B cell (primary cell): ENCODE results near the gene MOBP. TPM values are rescaled to one million over a fixed set of nuclear protein-coding genes. Genes with fewer than 3 reads are reported as not detected.
"Not testable (repeated sequence)": the region's sequence is repeated elsewhere in the genome, so short reads cannot be mapped to it uniquely, and the experiment has no call there.

Experiments used
- ATAC-seq: fragments of 200-7000 bp; cut with Tn5 transposase; one replicate; pipeline ENCODE4 v1.10.0; 2021; ENCODE audit warnings: low read depth, mild to moderate bottlenecking, moderate number of reproducible peaks, moderate library complexity
- CTCF ChIA-PET: fragments of 350-600 bp; sonication (Branson Sonifier 250); formaldehyde crosslinking; loops from one replicate; lab custom pipeline; 2021; ENCODE audit warnings: antibody characterized with exemption, inconsistent platforms; lab: Charles Lee
- POLR2A ChIA-PET: fragments of 350-600 bp; sonication (Branson Sonifier 250); formaldehyde crosslinking; loops from one replicate; lab custom pipeline; 2021; ENCODE audit warnings: antibody characterized with exemption; lab: Charles Lee
- DNase-seq: peaks from one replicate; pipeline ENCODE4 v3.0.0; 2013
- H2AFZ ChIP-seq: 2 replicates; pipeline ENCODE4 v1.6.1; 2012; ENCODE audit warnings: mild to moderate bottlenecking, low read depth, low read length; ENCODE audit not compliant: insufficient read depth, poor library complexity, severe bottlenecking
- H3K27ac ChIP-seq, 2 donors: 1 replicate in 1 of 2; 2 replicates in 1 of 2; pipeline ENCODE4 v1.5.1; 2012 to 2013; ENCODE audit warnings: low read length in 2 of 2, mild to moderate bottlenecking in 2 of 2, moderate library complexity in 1 of 2
- H3K27me3 ChIP-seq, 4 experiments: fragments of 200-600 bp in 1 of 4; sonication (generic) in 1 of 4; replicated peaks in 1 of 4; 1 replicate in 2 of 4; 2 replicates in 2 of 4; pipeline versions ENCODE4 v1.6.1 to v1.7.0; 2013 to 2016; ENCODE audit warnings: low read length in 3 of 4, mild to moderate bottlenecking in 2 of 4, mixed read lengths in 1 of 4, moderate library complexity in 1 of 4; ENCODE audit not compliant: insufficient read depth in 4 of 4, control insufficient read depth in 3 of 4; ENCODE audit errors: control extremely low read depth in 1 of 4
- H3K36me3 ChIP-seq, 2 experiments: replicated peaks in 1 of 2; 1 replicate in 1 of 2; 2 replicates in 1 of 2; pipeline versions ENCODE4 v1.6.1 to v1.7.1; 2013; ENCODE audit warnings: low read length in 1 of 2; ENCODE audit not compliant: insufficient read depth in 2 of 2, control insufficient read depth in 1 of 2; ENCODE audit errors: control extremely low read depth in 1 of 2, extremely low read depth in 1 of 2
- H3K4me1 ChIP-seq, 2 donors: fragments of 200-600 bp in 1 of 2; sonication (generic) in 1 of 2; 1 replicate in 1 of 2; 2 replicates in 1 of 2; pipeline versions ENCODE4 v1.5.1 to v1.6.1; 2013 to 2017; ENCODE audit warnings: low read length in 2 of 2; ENCODE audit not compliant: control insufficient read depth in 2 of 2, insufficient read depth in 2 of 2
- H3K4me2 ChIP-seq: replicated peaks from 2 replicates; pipeline ENCODE3; 2012; ENCODE audit warnings: mild to moderate bottlenecking, low read depth, low read length; ENCODE audit not compliant: poor library complexity, severe bottlenecking
- H3K4me3 ChIP-seq, 5 experiments: fragments of 200-600 bp in 1 of 5; sonication (generic) in 1 of 5; 1 replicate in 3 of 5; 2 replicates in 2 of 5; pipeline versions ENCODE4 v1.5.1 to v1.7.0; 2011 to 2016; ENCODE audit warnings: low read length in 4 of 5, mild to moderate bottlenecking in 4 of 5, low read depth in 2 of 5, control low read depth in 1 of 5, moderate library complexity in 1 of 5; ENCODE audit not compliant: insufficient read depth in 1 of 5; ENCODE audit errors: control extremely low read depth in 1 of 5, extremely low read depth in 1 of 5
- H3K79me2 ChIP-seq: fragments of 200-600 bp; sonication (generic); one replicate; pipeline ENCODE4 v1.6.0; 2016; ENCODE audit warnings: low read length; ENCODE audit not compliant: control insufficient read depth, insufficient read depth
- H3K9ac ChIP-seq: fragments of 200-600 bp; sonication (generic); 2 replicates; pipeline ENCODE4 v1.6.1; 2017; ENCODE audit warnings: mild to moderate bottlenecking, low read length, moderate library complexity
- H3K9me3 ChIP-seq, 3 donors: one replicate each; pipeline versions ENCODE4 v1.6.1 to v1.7.1; 2013; ENCODE audit warnings: low read length in 2 of 3; ENCODE audit not compliant: control insufficient read depth in 2 of 3, insufficient read depth in 1 of 3; ENCODE audit errors: control extremely low read depth in 1 of 3
- H4K20me1 ChIP-seq: 2 replicates; pipeline ENCODE4 v1.6.0; 2012; ENCODE audit warnings: mild to moderate bottlenecking, low read length; ENCODE audit not compliant: insufficient read depth, control insufficient read depth, poor library complexity, severe bottlenecking
- H3K27ac Mint-ChIP-seq: one replicate; pipeline ENCODE4 v1.8.0; 2021; ENCODE audit warnings: mixed read lengths
- H3K27me3 Mint-ChIP-seq: one replicate; pipeline ENCODE4 v1.8.0; 2021; ENCODE audit warnings: mixed read lengths
- H3K4me1 Mint-ChIP-seq: one replicate; pipeline ENCODE4 v1.8.0; 2021; ENCODE audit warnings: mixed read lengths
- H3K4me3 Mint-ChIP-seq: one replicate; pipeline ENCODE4 v1.8.0; 2021; ENCODE audit warnings: mixed read lengths
- H3K9me3 Mint-ChIP-seq: one replicate; pipeline ENCODE4 v1.8.0; 2022; ENCODE audit warnings: mixed read lengths; ENCODE audit not compliant: insufficient read depth
- CTCF ChIP-seq: fragments of 200-600 bp; IDR thresholded peaks from one replicate; pipeline ENCODE4 v1.8.0; 2022; ENCODE audit warnings: antibody characterized with exemption, mild to moderate bottlenecking
- EZH2 ChIP-seq: IDR thresholded peaks from 2 replicates; pipeline ENCODE4 v1.6.1; 2012; ENCODE audit warnings: borderline replicate concordance, low read depth, mild to moderate bottlenecking, moderate library complexity, low read length; ENCODE audit not compliant: insufficient read depth, poor library complexity, severe bottlenecking
- WGBS: methylation state at CpG from one replicate; pipeline ENCODE4 v1.1.5; 2013; ENCODE audit warnings: missing lambda C conversion rate; ENCODE audit not compliant: insufficient coverage; 5-methylcytosine and 5-hydroxymethylcytosine counted together
- intact Hi-C: fragments of 100-400 bp; cut with micrococcal nuclease; formaldehyde crosslinking; loops from one replicate; pipeline ENCODE4 v1.10.0; 2022
- polyA minus RNA-seq: library from RNA; depleted of rRNA, polyadenylated mRNA; stranded (reverse); fragments of >200 nt; gene quantifications from 2 replicates; pipeline ENCODE4 v1.2.3, GENCODE V29; 2012
- polyA plus RNA-seq: library from polyadenylated mRNA; depleted of rRNA; stranded (reverse); fragments of >200 nt; gene quantifications from 2 replicates; pipeline ENCODE4 v1.2.3, GENCODE V29; 2012
- total RNA-seq, 2 donors: library from RNA; stranded (reverse); fragments of 120-200 nt in 1 of 2; gene quantifications; 1 replicate in 1 of 2; 2 replicates in 1 of 2; pipeline versions ENCODE4 v1.2.3 to v1.2.4, GENCODE V29; 2013 to 2022

The MOBP gene
- total RNA-seq (not detected in 2 replicates), polyA plus RNA-seq (0.03 and 0.04 TPM in 2 replicates), polyA minus RNA-seq (0.07 TPM in 1 of 2 replicates, not detected in the other)
- not detected for total RNA-seq (2013)

GRCh38 chr3:39467394-39468107, at the start of gene MOBP:
Gene MOBP (plus strand): TSS chr3:39467680. CDS start chr3:39502070, 34,390 bp downstream.
- peaks cover 17% of the 10 kb centered on the region for H3K27me3 Mint-ChIP-seq
- no peaks in the 10 kb centered on the region for H3K79me2 ChIP-seq
- H3K27me3 ChIP-seq: no peaks in the 10 kb centered on the region
- H3K27ac ChIP-seq: no peak within 1 kb of the TSS
- POLR2A ChIA-PET: no interaction called here
- DNase-seq (no peak), ATAC-seq (no peak)
- no peak within 1 kb of the TSS for H2AFZ ChIP-seq
- no peaks in the 10 kb centered on the region for H3K9me3 ChIP-seq
- H4K20me1 ChIP-seq: no peaks in the 10 kb centered on the region
- no peaks in the 10 kb centered on the region for H3K4me1 Mint-ChIP-seq
- H3K4me3 ChIP-seq: no peak within 1 kb of the TSS
- H3K4me3 Mint-ChIP-seq: no peak within 1 kb of the TSS
- no peaks in the 10 kb centered on the region for H3K36me3 ChIP-seq
- CTCF ChIA-PET: no interaction called here
- no peaks in the 10 kb centered on the region for H3K9me3 Mint-ChIP-seq
- no peaks in the 10 kb centered on the region for H3K4me1 ChIP-seq
- no peak within 1 kb of the TSS for H3K4me2 ChIP-seq
- no CpG with 5 or more reads among the region's 4 CpGs for WGBS
- H3K27ac Mint-ChIP-seq: no peak within 1 kb of the TSS
- no peak within 1 kb of the TSS for H3K9ac ChIP-seq
- intact Hi-C loops: no loop called here
- TF ChIP-seq CTCF (no peak), EZH2 (no peak)

DNA sequence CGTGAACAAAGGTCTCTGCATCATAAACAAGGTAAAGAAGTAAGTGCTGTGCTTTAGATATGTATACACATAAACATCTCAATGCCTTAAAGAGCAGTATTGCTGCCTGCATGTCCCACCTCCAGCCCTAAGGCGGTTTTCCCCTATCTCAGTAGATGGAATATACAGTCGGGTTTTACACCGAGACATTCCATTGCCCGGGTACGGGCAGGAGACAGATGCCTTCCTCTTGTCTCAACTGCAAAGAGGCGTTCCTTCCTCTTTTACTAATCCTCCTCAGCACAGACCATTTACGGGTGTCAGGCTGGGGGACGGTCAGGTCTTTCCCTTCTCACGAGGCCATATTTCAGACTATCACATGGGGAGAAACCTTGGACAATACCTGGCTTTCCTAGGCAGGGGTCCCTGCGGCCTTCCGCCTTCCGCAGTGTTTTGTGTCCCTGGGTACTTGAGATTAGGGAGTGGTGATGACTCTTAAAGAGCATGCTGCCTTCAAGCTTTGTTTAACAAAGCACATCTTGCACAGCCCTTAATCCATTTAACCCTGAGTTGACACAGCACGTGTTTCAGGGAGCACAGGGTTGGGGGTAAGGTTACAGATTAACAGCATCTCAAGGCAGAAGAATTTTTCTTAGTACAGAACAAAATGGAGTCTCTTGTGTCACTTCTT, 48.8 kb upstream of the MOBP start:
- CTCF ChIA-PET, H3K9ac ChIP-seq, H3K4me3 ChIP-seq, DNase-seq, H3K27me3 ChIP-seq, H4K20me1 ChIP-seq, H3K4me1 ChIP-seq, H3K4me3 Mint-ChIP-seq, intact Hi-C loops, H3K79me2 ChIP-seq, H3K4me2 ChIP-seq, H2AFZ ChIP-seq, H3K27me3 Mint-ChIP-seq, H3K27ac ChIP-seq, H3K9me3 Mint-ChIP-seq, POLR2A ChIA-PET, H3K27ac Mint-ChIP-seq, ATAC-seq, H3K9me3 ChIP-seq: not testable (repeated sequence)
- WGBS: no CpG with 5 or more reads among the region's 14 CpGs
- H3K36me3 ChIP-seq: peaks cover 1 to 12% of the 10 kb centered on the region in 2 experiments
- peaks cover 12% of the 10 kb centered on the region for H3K4me1 Mint-ChIP-seq
